NCI-H146 treated with DMSO at 0.1 percent for 48 hours (cell line): Measurements from ENCODE around the gene TCFL5.

Experiments
- DNase-seq: peaks from one replicate; lab custom pipeline; 2025; ENCODE audit not compliant: unreplicated experiment; lab: John Stamatoyannopoulos, UW

TCFL5 gene

GRCh38 chr20:62800314-62801259, 61.0 kb downstream of the TCFL5 start:
- DNase-seq = no peak

- no peak for DNase-seq
Measured at GRCh38 chr20:62799873-62800272, 61.7 kb downstream of the TCFL5 start.

GRCh38 chr20:62799459-62799858, 62.2 kb downstream of the TCFL5 start:
- DNase-seq = no peak

- no peak for DNase-seq
Measured at GRCh38 chr20:62799036-62799435, 62.6 kb downstream of the TCFL5 start.

GRCh38 chr20:62797671-62798532, 63.7 kb downstream of the TCFL5 start:
- DNase-seq = no peak

GRCh38 chr20:62796699-62797491, 64.7 kb downstream of the TCFL5 start:
- DNase-seq = no peak

GRCh38 chr20:62795023-62795761, 66.4 kb downstream of the TCFL5 start:
- peak; percentile 47 for DNase-seq

GRCh38 chr20:62794007-62794724, 67.5 kb downstream of the TCFL5 start:
- DNase-seq = peak; percentile 84

- no peak for DNase-seq
Measured at GRCh38 chr20:62793757-62794006, 67.9 kb downstream of the TCFL5 start.

GRCh38 chr20:62792940-62793756, 68.5 kb downstream of the TCFL5 start:
- DNase-seq = no peak

- no peak for DNase-seq
Measured at GRCh38 chr20:62792182-62792939, 69.3 kb downstream of the TCFL5 start.

GRCh38 chr20:62791301-62792181, 70.1 kb downstream of the TCFL5 start:
- DNase-seq = peak; percentile 62
